GM12891 (cell line): Measurements from ENCODE around the gene DMKN.

ENCODE experiments used
- DNase-seq: peaks from one replicate; pipeline ENCODE4 v3.0.0; 2011; ENCODE audit warnings: low spot score; ENCODE audit not compliant: insufficient read length
- FAIRE-seq: peaks from 2 replicates; lab custom pipeline; 2011; peaks lifted over from hg19 to GRCh38; lab: Jason Lieb, UNC
- PAX5 ChIP-seq: IDR thresholded peaks from 2 replicates; pipeline ENCODE4 v1.6.1; 2011; ENCODE audit warnings: low read length, moderate library complexity, mild to moderate bottlenecking; ENCODE audit not compliant: insufficient read depth, severe bottlenecking
- POLR2A ChIP-seq: IDR thresholded peaks from 2 replicates; pipeline ENCODE4 v1.6.1; 2011; ENCODE audit warnings: low read depth, low read length, control low read depth
- POLR2AphosphoS5 ChIP-seq: IDR thresholded peaks from 2 replicates; pipeline ENCODE4 v1.6.1; 2011; ENCODE audit warnings: low read depth, low read length, control low read depth
- POU2F2 ChIP-seq: IDR thresholded peaks from 2 replicates; pipeline ENCODE4 v1.6.1; 2011; ENCODE audit warnings: low read depth, mild to moderate bottlenecking, control low read depth, low read length, moderate library complexity
- SPI1 ChIP-seq: IDR thresholded peaks from 2 replicates; pipeline ENCODE4 v1.6.1; 2011; ENCODE audit warnings: low read depth, low read length, control low read depth
- TAF1 ChIP-seq: IDR thresholded peaks from 2 replicates; pipeline ENCODE4 v1.6.1; 2011; ENCODE audit warnings: low read depth, low read length, control low read depth

Gene DMKN

DNA sequence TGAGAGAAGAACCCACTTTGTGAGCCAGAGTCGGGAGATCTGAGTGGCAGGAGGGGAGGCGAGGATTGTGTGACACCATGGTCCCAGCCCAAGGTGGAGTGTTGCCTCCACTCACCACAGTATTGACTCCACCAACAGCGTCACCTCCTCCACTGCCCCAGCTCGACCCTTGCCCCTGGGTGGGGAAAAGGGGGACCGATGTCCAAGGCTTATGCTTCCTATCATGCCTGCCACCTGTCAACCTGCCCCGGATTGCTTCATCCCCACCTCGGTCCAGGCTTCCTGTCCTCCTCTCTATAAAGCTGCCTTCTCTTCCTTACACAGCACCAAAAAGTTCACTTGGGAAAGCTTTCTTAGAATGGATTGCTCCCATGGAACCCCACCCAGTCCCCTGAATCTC lies 7.4 kb downstream of the DMKN start:
- no peak for FAIRE-seq
- DNase-seq: no peak
- TF ChIP-seq TAF1 (no peak), SPI1 (no peak), POU2F2 (no peak), POLR2A (no peak), PAX5 (no peak), POLR2AphosphoS5 (no peak)

DNA sequence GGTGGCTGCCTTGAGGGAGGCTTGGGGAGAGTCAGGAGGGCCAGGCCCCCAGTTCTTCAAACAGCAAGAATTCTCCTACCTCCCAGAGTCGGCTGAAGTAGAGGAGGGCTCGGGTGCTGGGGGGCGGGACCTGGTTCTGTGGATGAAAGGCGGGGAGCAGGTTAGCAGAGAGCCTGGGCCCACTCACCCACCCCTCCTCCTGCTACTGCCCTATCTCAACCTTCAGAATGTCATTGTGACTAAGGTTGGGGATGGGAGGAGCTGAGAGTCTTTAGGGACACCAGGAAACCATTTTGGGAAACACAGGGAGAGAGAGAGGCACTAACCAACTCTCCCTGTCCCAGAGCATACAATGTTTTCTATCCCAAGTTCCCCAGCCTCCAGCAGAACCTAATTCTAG lies 10.7 kb downstream of the DMKN start:
- FAIRE-seq: no peak
- DNase-seq: no peak
- TF ChIP-seq POLR2A: no peak
- no peak for TF ChIP-seq POLR2AphosphoS5
- no peak for TF ChIP-seq POU2F2
- no peak for TF ChIP-seq SPI1
- TF ChIP-seq PAX5: no peak
- TF ChIP-seq TAF1: no peak

- DNase-seq (no peak), FAIRE-seq (no peak)
- TF ChIP-seq TAF1 (no peak), POLR2A (no peak)
Observed at GRCh38 chr19:35501684-35502083, 11.8 kb downstream of the DMKN start.

- DNase-seq: no peak
- no peak for TF ChIP-seq POLR2A
- no peak for TF ChIP-seq TAF1
- TF ChIP-seq POLR2AphosphoS5: no peak
- TF ChIP-seq POU2F2: no peak
- no peak for TF ChIP-seq PAX5
- TF ChIP-seq SPI1: no peak
- no peak for FAIRE-seq
Observed at GRCh38 chr19:35500611-35501010, 12.8 kb downstream of the DMKN start.

- TF ChIP-seq POU2F2 (no peak), PAX5 (no peak), POLR2AphosphoS5 (no peak), SPI1 (no peak), POLR2A (no peak), TAF1 (no peak)
- DNase-seq: no peak
- FAIRE-seq: no peak
Observed at GRCh38 chr19:35498984-35499527, 14.4 kb downstream of the DMKN start.

DNA sequence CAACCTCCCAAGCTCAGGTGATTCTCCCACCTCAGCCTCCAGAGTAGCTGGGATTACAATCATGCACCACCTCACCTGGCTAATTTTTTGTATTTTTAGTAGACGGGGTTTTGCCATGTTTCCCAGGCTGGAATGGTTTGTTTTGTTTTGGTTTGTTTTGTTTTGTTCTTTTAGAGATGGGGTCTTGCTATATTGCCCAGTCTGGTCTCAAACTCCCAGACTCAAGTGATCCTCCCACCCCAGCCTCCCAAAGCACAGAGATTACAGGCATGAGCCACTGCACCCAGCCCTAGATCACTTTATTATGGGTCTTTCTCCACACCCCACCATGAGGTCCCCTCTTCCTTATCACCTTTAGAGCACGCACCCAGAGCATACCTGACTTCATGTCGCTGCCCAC lies 15.2 kb downstream of the DMKN start:
- TF ChIP-seq TAF1: no peak
- TF ChIP-seq PAX5: no peak
- no peak for TF ChIP-seq SPI1
- TF ChIP-seq POU2F2: no peak
- TF ChIP-seq POLR2A: no peak
- TF ChIP-seq POLR2AphosphoS5: no peak
- FAIRE-seq (no peak), DNase-seq (no peak)

DNA sequence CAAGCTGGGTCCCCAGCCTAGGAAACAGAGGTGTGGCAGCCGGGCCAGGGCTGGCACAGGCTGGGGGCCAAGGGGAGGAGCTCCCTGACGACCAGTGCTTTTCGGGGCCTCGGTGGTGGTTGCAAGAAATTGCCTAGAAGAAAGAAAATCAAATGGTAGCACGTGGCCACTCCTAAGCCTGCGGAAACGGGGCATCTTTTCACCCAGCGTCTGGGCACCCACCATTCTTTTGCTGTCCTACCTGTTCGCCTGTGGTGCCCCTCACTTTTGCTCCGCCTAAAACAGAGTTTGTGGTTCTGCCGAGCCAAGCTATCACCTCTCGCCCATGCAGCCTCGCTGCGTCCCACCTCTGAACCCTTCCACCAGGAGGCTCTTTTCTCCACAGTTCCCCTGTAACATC lies 16.0 kb downstream of the DMKN start:
- TF ChIP-seq POU2F2: no peak
- TF ChIP-seq TAF1: no peak
- TF ChIP-seq POLR2AphosphoS5: no peak
- TF ChIP-seq PAX5: no peak
- no peak for TF ChIP-seq SPI1
- no peak for TF ChIP-seq POLR2A
- no peak for DNase-seq
- no peak for FAIRE-seq

- DNase-seq: peak; percentile 91
- TF ChIP-seq POLR2A (no peak), PAX5 (no peak), POLR2AphosphoS5 (no peak), SPI1 (no peak), POU2F2 (no peak), TAF1 (no peak)
- peak; percentile 97 for FAIRE-seq
Observed at GRCh38 chr19:35495107-35496064, 18.1 kb downstream of the DMKN start.

GRCh38 chr19:35493971-35494370 lies 19.5 kb downstream of the DMKN start:
- DNase-seq (no peak), FAIRE-seq (no peak)
- TF ChIP-seq POU2F2 (no peak), POLR2A (no peak), PAX5 (no peak), TAF1 (no peak), POLR2AphosphoS5 (no peak), SPI1 (no peak)
